Measurements from ENCODE around the gene RPA1. TPM values are rescaled to one million over a fixed set of nuclear protein-coding genes. Genes with fewer than 3 reads are reported as not detected.

RPA1 gene
- total and polyA plus RNA-seq, 2 of the 8 experiments (the other 6 are each of a cell fraction or from before 2014, with no cell fraction given): 79.1 to 194 TPM

DNA sequence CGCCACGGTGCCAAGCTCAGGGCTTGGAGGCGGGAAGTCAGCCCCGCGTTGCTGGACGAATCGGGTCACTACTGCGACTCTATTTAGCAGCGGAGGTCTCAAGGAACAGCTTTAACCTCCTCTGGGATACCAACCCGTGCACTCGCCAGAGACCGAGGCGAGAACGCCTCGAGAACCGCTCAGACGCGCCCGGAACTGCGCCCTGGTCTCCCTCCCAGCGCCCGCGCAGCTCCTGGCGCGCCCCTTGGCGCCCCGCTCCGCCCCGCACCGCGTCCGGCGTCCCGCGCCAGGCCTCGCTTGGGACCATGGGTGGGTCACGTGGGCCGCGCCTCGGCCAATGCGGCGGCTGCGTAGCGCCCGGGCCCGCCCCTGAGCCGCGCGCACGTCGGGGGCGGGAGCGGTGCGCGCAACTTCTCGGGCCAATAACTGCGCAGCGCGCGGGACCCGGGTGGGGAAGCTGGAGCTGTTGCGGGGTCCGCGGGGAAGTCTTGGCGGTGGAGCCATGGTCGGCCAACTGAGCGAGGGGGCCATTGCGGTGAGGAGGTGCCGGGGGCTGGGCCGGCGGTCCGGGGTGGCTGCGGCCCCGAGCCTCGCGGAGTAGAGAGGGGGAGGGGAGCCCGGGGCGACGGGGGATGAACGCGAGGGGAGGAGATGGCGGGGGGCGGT lies at the start of gene RPA1, which contains the start of gene SMYD4 (continued):
- TF ChIP-seq, protein P1, sequence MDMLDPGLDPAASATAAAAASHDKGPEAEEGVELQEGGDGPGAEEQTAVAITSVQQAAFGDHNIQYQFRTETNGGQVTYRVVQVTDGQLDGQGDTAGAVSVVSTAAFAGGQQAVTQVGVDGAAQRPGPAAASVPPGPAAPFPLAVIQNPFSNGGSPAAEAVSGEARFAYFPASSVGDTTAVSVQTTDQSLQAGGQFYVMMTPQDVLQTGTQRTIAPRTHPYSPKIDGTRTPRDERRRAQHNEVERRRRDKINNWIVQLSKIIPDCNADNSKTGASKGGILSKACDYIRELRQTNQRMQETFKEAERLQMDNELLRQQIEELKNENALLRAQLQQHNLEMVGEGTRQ (IDR thresholded peaks at IDR 0.05; ENCODE audit: low read length): peak; percentile 94
- peak; percentile 73; the same call in 1 of the 2 replicates for TF ChIP-seq RBBP5 (IDR thresholded peaks at IDR 0.05; ENCODE audit: borderline replicate concordance, low read depth, low read length)
- TF ChIP-seq TBP (IDR thresholded peaks at IDR 0.05; ENCODE audit: low read depth, low read length): peak; percentile 40; the same call in 1 of the 2 replicates
- TF ChIP-seq PHF8 (conservative IDR thresholded peaks at IDR 0.05; ENCODE audit: low read depth, low read length): peak; percentile 80
- TF ChIP-seq NRF1 (IDR thresholded peaks at IDR 0.05; ENCODE audit: low read depth, low read length): peak; percentile 27; the same call in 1 of the 2 replicates
- TF ChIP-seq POLR2A (IDR thresholded peaks at IDR 0.05; ENCODE audit: control extremely low read depth in 1 of 2, low read depth in 2 of 2, low read length in 2 of 2): peak in 1 of 2 experiments; percentile 66; a peak in 2 of 3 replicates
- no peak for TF ChIP-seq SP4 (IDR thresholded peaks at IDR 0.05; ENCODE audit: low read length)
- TF ChIP-seq CTBP2 (IDR thresholded peaks at IDR 0.05; ENCODE audit: borderline replicate concordance, insufficient read depth, insufficient read length, low read length): no peak
- no peak for TF ChIP-seq TCF12 (IDR thresholded peaks at IDR 0.05; ENCODE audit: low read depth, low read length)
- peak in 1 of 2 experiments; percentile 61; a peak in 1 of 4 replicates for TF ChIP-seq HDAC2 (IDR thresholded peaks at IDR 0.05; ENCODE audit: borderline replicate concordance in 1 of 2, low read depth in 2 of 2, low read length in 2 of 2)
- TF ChIP-seq, protein P2, sequence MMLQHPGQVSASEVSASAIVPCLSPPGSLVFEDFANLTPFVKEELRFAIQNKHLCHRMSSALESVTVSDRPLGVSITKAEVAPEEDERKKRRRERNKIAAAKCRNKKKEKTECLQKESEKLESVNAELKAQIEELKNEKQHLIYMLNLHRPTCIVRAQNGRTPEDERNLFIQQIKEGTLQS (IDR thresholded peaks at IDR 0.05; ENCODE audit: insufficient read depth, low read depth, low read length): peak; percentile 74; the same call in 1 of the 2 replicates

Measured in H1 (cell line).